UCSD-AML1 (cell line): Measurements from ENCODE around the gene FGD2.
A peak's percentile ranks its signal among the peaks of the same experiment; 100 is the strongest.

Source experiments
- DNase-seq: peaks from one replicate; lab custom pipeline; 2025; ENCODE audit not compliant: unreplicated experiment; lab: John Stamatoyannopoulos, UW

Gene FGD2

GRCh38 chr6:37005061-37005810 lies at the start of gene FGD2:
Gene FGD2 (plus strand): TSS chr6:37005655. CDS start chr6:37005818, 163 bp downstream.
- DNase-seq = peak; percentile 40

GRCh38 chr6:36955671-36956445 lies 49.6 kb upstream of the FGD2 start:
- DNase-seq = no peak

DNA sequence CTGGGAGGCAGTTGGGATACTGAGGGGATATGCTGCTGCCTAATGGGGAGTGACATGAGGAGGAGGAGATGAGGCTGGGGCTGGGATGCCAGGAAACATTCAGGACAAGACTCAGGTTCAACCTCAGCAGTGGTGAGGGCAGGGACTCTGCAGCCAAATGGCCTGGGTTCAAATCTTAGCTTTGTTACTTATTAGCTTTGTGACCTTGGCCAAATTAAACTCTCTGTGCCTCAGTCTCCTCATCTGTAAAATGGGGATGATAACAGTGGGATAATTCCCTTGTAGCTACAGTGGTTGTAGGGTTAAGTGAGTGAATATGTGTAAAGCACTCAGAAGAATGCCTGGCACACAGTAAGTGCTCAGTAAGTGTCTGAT lies 49.0 kb upstream of the FGD2 start:
- DNase-seq = no peak

DNA sequence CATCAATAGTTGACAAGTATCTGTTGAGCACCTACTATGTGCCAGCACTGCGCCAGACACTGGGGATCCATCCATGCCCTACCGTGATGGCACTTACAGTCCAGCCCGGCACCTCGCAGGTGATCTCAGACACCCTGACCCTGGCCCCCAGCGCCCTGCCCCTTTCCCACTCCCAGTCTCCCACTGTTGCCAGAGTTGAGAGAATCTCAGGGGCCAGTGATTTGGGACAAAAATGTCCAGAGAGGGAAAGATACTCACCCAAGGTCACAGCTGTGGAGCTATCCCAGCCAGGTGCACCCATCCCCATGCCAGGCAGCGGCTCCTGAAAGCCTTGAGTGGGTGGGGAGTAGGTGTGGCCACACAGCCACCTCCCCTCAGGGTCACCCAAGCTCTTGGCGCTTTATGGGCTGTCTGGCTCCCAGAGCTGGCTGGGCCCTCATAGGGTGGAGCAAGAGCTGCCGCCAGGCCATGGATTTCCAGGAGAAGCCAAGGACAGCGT lies 47.6 kb upstream of the FGD2 start:
- no peak for DNase-seq

GRCh38 chr6:36958775-36959554 lies 46.5 kb upstream of the FGD2 start:
- no peak for DNase-seq

DNA sequence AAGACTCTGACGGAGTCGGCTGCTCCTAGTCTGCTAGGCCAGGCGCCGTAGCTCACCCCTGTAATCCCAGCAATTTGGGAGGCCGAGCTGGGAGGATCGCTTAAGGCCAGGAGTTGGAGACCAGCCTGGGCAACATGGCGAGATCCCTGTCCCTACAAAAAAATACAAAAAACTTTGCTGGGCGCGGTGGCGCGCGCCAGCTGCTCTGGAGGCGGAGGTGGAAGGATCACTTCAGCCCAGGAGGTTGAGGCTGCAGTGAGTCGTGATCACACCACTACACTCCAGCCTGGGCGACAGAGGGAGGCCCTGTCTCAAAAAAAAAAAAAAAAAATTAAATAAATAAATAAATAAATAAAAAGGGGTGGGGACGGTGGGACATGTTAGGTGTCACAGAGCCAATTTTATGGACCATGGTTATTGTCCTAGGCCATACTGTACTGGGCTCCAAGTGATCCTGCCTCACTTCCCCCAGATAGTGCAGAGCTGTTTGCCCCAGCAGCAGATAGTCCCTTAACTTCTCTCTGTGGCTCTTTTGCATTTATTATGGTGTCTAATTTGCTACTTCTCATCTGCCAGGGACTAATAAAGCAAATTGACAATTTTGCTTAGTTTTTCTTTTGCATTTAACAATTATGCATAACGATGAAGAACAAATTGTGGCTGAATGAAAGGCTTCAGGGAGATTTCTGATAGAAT lies 45.8 kb upstream of the FGD2 start:
- DNase-seq = no peak

DNA sequence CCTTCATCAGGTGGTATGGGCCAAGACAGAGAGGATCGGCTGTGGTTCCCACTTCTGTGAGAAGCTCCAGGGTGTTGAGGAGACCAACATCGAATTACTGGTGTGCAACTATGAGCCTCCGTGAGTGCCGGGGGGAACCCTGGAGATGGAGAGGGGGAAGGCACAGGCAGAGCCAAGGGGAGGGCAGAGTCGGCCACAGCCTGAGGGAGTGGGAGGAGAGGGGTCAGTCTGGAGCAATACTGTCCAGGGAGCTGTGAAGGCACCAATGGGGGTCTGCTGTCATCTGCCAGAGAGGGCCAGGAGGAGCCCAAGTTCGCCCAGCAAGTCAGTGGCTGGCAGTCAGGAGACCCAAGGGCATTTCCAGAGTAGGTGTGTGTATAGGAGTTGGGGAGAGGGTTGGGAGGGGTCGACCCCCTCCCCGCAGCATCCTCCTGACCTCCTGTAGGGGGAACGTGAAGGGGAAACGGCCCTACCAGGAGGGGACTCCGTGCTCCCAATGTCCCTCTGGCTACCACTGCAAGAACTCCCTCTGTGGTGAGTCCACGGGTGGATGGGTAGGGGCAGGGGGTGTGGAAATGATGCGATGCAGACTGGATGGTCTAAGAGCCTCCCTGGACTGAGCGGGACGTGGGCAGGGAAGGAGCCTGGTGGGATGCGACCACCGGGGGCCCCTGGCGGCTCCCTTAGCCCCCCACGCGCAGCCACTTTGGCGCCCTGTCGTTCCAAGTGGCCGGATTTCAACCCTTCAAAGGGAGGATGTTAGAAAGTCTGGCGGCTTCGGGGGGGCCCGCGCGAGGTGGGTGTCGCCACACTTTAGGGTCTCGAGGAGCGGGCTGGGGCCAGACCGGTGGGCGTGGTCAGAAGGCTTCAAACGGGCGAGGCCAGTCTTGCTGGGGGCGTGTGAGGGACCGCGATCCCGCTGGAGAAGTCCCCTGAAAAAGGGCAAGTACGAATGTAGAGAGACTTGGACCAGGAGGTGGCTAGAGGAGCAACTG lies 43.7 kb upstream of the FGD2 start:
- no peak for DNase-seq

GRCh38 chr6:36962874-36963273 lies 42.6 kb upstream of the FGD2 start:
- peak; percentile 89 for DNase-seq

DNA sequence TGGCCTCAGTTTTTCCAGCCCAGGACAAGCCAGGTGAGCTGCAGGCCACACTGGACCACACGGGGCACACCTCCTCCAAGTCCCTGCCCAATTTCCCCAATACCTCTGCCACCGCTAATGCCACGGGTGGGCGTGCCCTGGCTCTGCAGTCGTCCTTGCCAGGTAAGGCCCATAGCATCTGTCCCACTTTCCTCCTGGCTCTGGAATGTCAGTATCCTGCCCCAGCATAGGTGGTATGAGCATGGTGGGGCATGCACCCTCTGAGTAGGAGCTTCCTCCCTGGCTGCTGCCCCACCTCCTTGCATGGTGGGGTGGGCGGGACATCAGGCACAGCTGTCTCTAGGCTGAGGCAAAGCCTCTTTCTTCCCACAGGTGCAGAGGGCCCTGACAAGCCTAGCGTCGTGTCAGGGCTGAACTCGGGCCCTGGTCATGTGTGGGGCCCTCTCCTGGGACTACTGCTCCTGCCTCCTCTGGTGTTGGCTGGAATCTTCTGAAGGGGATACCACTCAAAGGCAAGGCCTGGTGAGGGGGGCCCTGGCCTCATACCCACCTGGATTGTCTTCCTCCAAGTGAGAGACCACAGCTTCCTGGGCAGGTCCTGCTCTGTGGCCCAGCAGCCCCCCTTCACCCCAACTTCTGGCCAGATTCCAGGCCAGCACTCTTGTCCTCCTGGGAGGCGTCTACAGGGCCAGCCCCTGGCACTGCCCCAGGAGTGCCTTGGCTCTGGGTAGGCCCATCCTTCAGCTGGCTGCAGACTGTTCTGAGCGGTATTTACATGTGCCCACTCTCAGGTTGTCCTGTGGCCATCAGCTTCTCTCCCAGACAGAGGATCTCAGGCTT lies 41.8 kb upstream of the FGD2 start:
- no peak for DNase-seq

- no peak for DNase-seq
Observed at GRCh38 chr6:36964349-36964748, 41.1 kb upstream of the FGD2 start.

GRCh38 chr6:36964908-36965307 lies 40.5 kb upstream of the FGD2 start:
- DNase-seq = no peak

DNA sequence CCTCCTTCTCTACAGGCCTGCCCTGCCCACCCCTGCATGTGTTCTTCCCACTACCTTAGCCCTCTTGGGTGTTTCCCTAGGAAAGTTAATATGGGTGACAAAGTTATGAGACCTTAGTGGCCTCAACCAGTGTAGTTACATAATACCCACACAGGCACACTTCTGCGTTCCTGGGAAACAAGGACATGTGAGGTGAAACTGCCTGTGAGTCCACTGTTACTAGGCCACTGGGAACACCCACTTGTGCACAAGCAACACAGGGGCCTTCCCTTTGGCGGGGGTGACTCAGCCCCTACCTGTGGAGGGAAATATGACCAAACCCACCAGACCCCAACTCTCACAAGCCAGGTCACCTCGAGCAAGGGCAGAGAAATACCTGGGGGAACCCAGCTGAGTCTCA lies 38.2 kb upstream of the FGD2 start:
- no peak for DNase-seq

DNA sequence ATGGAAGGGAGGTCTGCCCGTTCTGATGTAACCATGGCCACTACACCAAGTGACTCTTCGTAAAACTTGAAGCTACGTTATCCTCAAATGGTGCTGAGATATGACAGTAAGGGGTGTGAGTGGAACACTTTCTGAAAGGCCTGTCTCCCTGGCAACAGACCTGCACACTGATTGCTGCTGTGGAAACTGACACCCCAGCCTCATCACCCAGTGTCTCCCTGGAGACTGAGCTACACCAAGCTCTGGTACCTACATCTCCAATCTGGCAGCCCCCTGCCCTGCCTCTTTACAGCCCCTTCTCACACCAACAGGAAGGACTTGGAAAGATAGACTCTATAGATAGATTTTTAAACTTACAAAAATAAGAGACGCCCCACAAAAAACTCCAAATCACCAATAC lies 37.7 kb upstream of the FGD2 start:
- no peak for DNase-seq

DNA sequence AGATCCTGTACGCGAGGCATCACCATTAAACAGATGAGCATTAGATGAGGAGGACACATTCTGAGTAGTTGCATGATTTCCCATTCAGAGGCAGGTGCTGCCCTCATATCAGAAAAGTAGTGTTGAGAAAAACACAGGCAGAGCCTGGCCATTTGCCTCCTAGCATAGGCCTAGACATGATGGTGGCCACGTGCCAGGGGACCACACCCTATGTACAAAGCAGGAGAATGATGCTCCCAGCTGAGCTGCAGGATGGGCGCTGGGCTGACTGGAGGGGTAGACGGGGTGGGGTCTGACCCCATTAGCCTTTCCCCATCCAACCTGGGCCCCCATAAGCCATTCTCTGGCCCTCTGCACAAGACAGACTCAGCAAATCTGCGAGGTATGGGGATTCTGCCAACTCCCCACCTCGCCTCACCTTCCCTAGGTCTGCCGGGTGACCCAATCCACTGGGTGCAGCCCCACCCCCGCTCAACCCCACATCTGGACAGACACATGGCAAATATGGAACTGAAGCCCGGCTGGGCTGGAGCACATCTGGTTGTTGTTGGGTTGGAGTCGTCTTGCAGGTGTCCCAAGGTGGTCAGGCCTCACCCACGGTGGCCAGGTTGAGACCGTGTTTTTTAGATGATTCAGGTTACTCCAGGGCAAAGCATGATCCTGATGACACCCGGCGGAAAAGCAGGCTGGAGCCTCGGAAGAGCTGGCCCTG lies 37.0 kb upstream of the FGD2 start:
- no peak for DNase-seq

GRCh38 chr6:36969240-36969691 lies 36.2 kb upstream of the FGD2 start:
- DNase-seq = no peak

DNA sequence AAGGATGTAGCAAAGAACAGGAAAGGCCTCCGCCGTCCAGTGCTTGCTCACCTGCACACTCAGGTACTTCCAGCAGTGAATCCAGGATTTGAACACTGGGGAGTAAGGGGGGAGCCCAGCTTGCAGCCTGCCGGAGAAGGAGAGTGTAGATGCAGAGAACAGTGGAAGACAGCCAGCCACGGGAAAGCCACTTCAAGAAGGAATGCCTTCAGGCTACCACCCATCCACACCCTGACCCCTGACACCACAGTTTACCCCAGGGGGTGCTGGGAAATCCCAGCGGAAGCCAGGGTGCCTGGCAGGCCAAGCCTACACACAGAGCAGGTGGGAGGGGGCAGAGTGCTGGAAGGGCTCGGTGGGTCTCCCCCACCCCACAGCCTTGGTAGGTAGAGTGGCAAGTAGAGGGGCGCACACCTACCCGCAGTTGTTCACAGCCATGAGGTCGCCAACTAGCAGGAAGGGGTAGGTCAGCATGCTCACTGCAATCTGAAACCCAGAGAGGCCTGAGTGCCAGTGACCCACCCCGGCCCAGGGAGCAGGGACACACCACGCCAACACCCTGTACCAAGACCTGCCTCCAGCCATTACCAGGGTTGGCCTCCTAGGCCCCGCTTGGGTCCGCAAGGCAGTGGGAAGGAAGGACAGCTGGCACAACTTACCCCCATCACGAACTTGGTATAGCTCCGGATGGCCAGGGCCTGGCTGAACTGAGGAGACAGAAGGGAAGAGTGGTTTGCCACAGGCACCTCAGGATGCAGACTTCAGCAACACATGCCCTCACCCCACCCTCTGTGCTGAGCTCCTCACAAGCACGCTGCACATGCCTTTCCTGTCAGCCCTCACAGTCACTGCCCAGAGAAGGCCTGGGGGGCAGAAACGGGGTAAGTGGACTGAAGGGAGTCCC lies 35.2 kb upstream of the FGD2 start:
- no peak for DNase-seq
